Testis (tissue), 3 donors: ENCODE measurements around the gene FLT1. TPM values are rescaled to one million over a fixed set of nuclear protein-coding genes. Genes with fewer than 3 reads are reported as not detected.

ENCODE experiments used
- DNase-seq: peaks from one replicate; pipeline ENCODE4 v3.0.0-alpha.2; 2019
- H3K27ac ChIP-seq, 2 donors: fragments of 200-600 bp; sonication (generic); one replicate each; pipeline ENCODE4 v1.5.1; 2019
- H3K27me3 ChIP-seq: fragments of 200-600 bp; sonication (generic); one replicate; pipeline ENCODE4 v1.5.1; 2019
- H3K36me3 ChIP-seq: fragments of 200-600 bp; sonication (generic); one replicate; pipeline ENCODE4 v1.5.1; 2017; ENCODE audit warnings: low read depth; ENCODE audit errors: missing control alignments
- H3K4me1 ChIP-seq: fragments of 200-600 bp; sonication (generic); one replicate; pipeline ENCODE4 v1.5.1; 2019
- H3K4me3 ChIP-seq, 2 donors: fragments of 200-600 bp; sonication (generic); one replicate each; pipeline ENCODE4 v1.5.1; 2017 to 2019
- H3K9me3 ChIP-seq: fragments of 200-600 bp; sonication (generic); one replicate; pipeline ENCODE4 v1.5.1; 2017
- CTCF ChIP-seq, 3 experiments: fragments of 450-650 bp in 2 of 3; fragments of 200-600 bp in 1 of 3; sonication (generic) in 1 of 3; IDR thresholded peaks; one replicate each; pipeline ENCODE4 v1.5.1; 2016 to 2019; ENCODE audit warnings: antibody characterized with exemption in 3 of 3, mild to moderate bottlenecking in 2 of 3, moderate library complexity in 1 of 3
- POLR2A ChIP-seq: fragments of 450-650 bp; IDR thresholded peaks from one replicate; pipeline ENCODE4 v1.6.1; 2017; ENCODE audit warnings: antibody characterized with exemption, mild to moderate bottlenecking, moderate library complexity
- WGBS, 2 donors: methylation state at CpG; one replicate each; pipeline ENCODE4 v1.1.5; 2018; 5-methylcytosine and 5-hydroxymethylcytosine counted together
- intact Hi-C: fragments of 100-400 bp; cut with DNase I; formaldehyde crosslinking; loops from one replicate; pipeline ENCODE4 v1.15.1; 2023; ENCODE audit warnings: low total_unique reads
- polyA plus RNA-seq: library from polyadenylated mRNA; stranded (reverse); fragments of 350-450 nt; fragmentation: Illumina TruSeq; extraction: RNeasy Lipid Tissue Mini Kit (QIAGEN cat#74804); gene quantifications from one replicate; pipeline ENCODE4 v1.2.3, GENCODE V29; 2014; ENCODE audit warnings: low read depth, low replicate concordance; ENCODE audit not compliant: insufficient read depth
- total RNA-seq, 2 donors: library from RNA; depleted of rRNA; stranded (reverse); fragments of >200 nt; gene quantifications; one replicate each; pipeline ENCODE4 v1.2.3, GENCODE V29; 2016

Gene FLT1
- total and polyA plus RNA-seq, 3 donors from 2014 or later, result 26.6 to 48.1 (median 47.4) TPM

- 58 to 60% methylated on average over 4 of the region's 4 CpGs for WGBS, 2 donors
- TF ChIP-seq POLR2A, result no peak
- TF ChIP-seq CTCF (IDR thresholded peaks at IDR 0.05), result peak in 2 of 3 experiments; percentile 42 to 65
- peak; percentile 77 for DNase-seq
- Histone ChIP-seq H3K36me3 (no peaks in the 10 kb centered on the region), H3K4me1 (peaks cover 19% of the 10 kb centered on the region), H3K9me3 (no peaks in the 10 kb centered on the region), H3K27ac (no peak overlapping the region), H3K4me3 (no peak overlapping the region), H3K27me3 (no peaks in the 10 kb centered on the region)
- intact Hi-C loops, result loop anchor here (10.0 kb wide), 1 partner anchor 311 kb away; no protein-coding TSS in a partner anchor
Measured at GRCh38 chr13:28324181-28324789, 170.6 kb downstream of the FLT1 start.

- Histone ChIP-seq H3K27me3 (no peaks in the 10 kb centered on the region), H3K36me3 (no peaks in the 10 kb centered on the region), H3K27ac (no peak overlapping the region), H3K9me3 (no peaks in the 10 kb centered on the region), H3K4me1 (peaks cover 7% of the 10 kb centered on the region), H3K4me3 (no peak overlapping the region)
- 76 to 77% methylated on average over 11 of the region's 11 CpGs for WGBS, 2 donors
- TF ChIP-seq POLR2A (no peak), CTCF (IDR thresholded peaks at IDR 0.05) (no peak)
- intact Hi-C loops, result loop anchor here (10.0 kb wide), 1 partner anchor 312 kb away; no protein-coding TSS in a partner anchor
- DNase-seq, result no peak
Measured at GRCh38 chr13:28322256-28322905, 172.5 kb downstream of the FLT1 start.

- H3K36me3 ChIP-seq, result no peaks in the 10 kb centered on the region
- DNase-seq, result no peak
- no peak for TF ChIP-seq CTCF (IDR thresholded peaks at IDR 0.05)
- no peak for TF ChIP-seq POLR2A
- H3K27ac ChIP-seq, result no peak overlapping the region
- no peaks in the 10 kb centered on the region for H3K9me3 ChIP-seq
- no peaks in the 10 kb centered on the region for H3K27me3 ChIP-seq
- no peak overlapping the region for H3K4me3 ChIP-seq
- intact Hi-C loops, result loop anchor here (10.0 kb wide), 1 partner anchor 313 kb away; no protein-coding TSS in a partner anchor
- H3K4me1 ChIP-seq, result peaks cover 7% of the 10 kb centered on the region
- 82% methylated on average over 2 of the region's 2 CpGs for WGBS, 2 donors
Measured at GRCh38 chr13:28321756-28322155, 173.2 kb downstream of the FLT1 start.

GRCh38 chr13:28320884-28321574 is 173.9 kb downstream of the FLT1 start:
- Histone ChIP-seq H3K9me3 (no peaks in the 10 kb centered on the region), H3K27ac (no peak overlapping the region), H3K27me3 (no peaks in the 10 kb centered on the region), H3K36me3 (no peaks in the 10 kb centered on the region), H3K4me1 (peaks cover 8% of the 10 kb centered on the region), H3K4me3 (no peak overlapping the region)
- TF ChIP-seq CTCF (IDR thresholded peaks at IDR 0.05), result no peak
- TF ChIP-seq POLR2A, result no peak
- intact Hi-C loops, result loop anchor here (10.0 kb wide), 1 partner anchor 314 kb away; no protein-coding TSS in a partner anchor
- WGBS, 2 donors, result 74 to 77% methylated on average over 11 of the region's 11 CpGs
- DNase-seq, result no peak
